A673 (cell line): ENCODE measurements around the gene FAIM2. TPM values are rescaled to one million over a fixed set of nuclear protein-coding genes. Genes with fewer than 3 reads are reported as not detected.

Source experiments
- BruUV-seq: library from RNA; stranded (reverse); fragments of 400-500 nt; replicated peaks from 2 replicates; lab custom pipeline; 2021; lab: Mats Ljungman, UMichigan
- CTCF ChIA-PET: fragments of 300-600 bp; sonication (Branson Sonifier 250); formaldehyde crosslinking; loops from one replicate; lab custom pipeline; 2022; ENCODE audit warnings: antibody characterized with exemption; lab: Charles Lee
- POLR2A ChIA-PET: fragments of 300-600 bp; sonication (Branson Sonifier 250); formaldehyde crosslinking; loops from one replicate; lab custom pipeline; 2022; ENCODE audit warnings: antibody characterized with exemption; ENCODE audit not compliant: low non-redundant PET; lab: Charles Lee
- DNase-seq: peaks from one replicate; pipeline ENCODE4 v3.0.0-alpha.2; 2015; ENCODE audit warnings: low spot score
- H3K27ac ChIP-seq: fragments of 200-600 bp; sonication (generic); 2 replicates; pipeline ENCODE4 v1.5.1; 2016; ENCODE audit warnings: mixed run types, low read depth, mild to moderate bottlenecking, mixed read lengths, antibody characterized with exemption, low read length; ENCODE audit not compliant: poor library complexity, severe bottlenecking
- H3K27me3 ChIP-seq: fragments of 200-600 bp; sonication (generic); replicated peaks from 2 replicates; pipeline ENCODE4 v1.6.1; 2017; ENCODE audit warnings: mixed run types, low read depth, mild to moderate bottlenecking, mixed read lengths, antibody characterized with exemption, low read length; ENCODE audit not compliant: insufficient read depth, poor library complexity
- H3K36me3 ChIP-seq: fragments of 200-600 bp; sonication (generic); 2 replicates; pipeline ENCODE4 v1.6.1; 2016; ENCODE audit warnings: mixed run types, mild to moderate bottlenecking, mixed read lengths, antibody characterized with exemption, low read length; ENCODE audit not compliant: insufficient read depth, poor library complexity, severe bottlenecking
- H3K4me1 ChIP-seq: fragments of 200-600 bp; sonication (generic); 2 replicates; pipeline ENCODE4 v1.6.1; 2017; ENCODE audit warnings: mixed run types, mild to moderate bottlenecking, mixed read lengths, antibody characterized with exemption, low read length; ENCODE audit not compliant: insufficient read depth, poor library complexity, severe bottlenecking
- H3K4me3 ChIP-seq: fragments of 200-600 bp; sonication (generic); 2 replicates; pipeline ENCODE4 v1.5.1; 2016; ENCODE audit warnings: low read depth, mixed run types, mild to moderate bottlenecking, mixed read lengths, low read length; ENCODE audit not compliant: poor library complexity, severe bottlenecking
- H3K9me3 ChIP-seq: fragments of 200-600 bp; sonication (generic); 2 replicates; pipeline ENCODE4 v1.6.1; 2016; ENCODE audit warnings: mixed run types, low read depth, mild to moderate bottlenecking, mixed read lengths, antibody characterized with exemption, low read length; ENCODE audit not compliant: poor library complexity, severe bottlenecking
- CTCF ChIP-seq: fragments of 300-800, 200-600 bp; sonication (generic); conservative IDR thresholded peaks from 2 replicates; pipeline ENCODE4 v1.5.1; 2017; ENCODE audit warnings: low read depth, mild to moderate bottlenecking, antibody characterized with exemption, low read length, moderate library complexity, mixed read lengths
- EZH2 ChIP-seq: fragments of 200-600 bp; sonication (generic); IDR thresholded peaks from 2 replicates; pipeline ENCODE4 v1.6.1; 2017; ENCODE audit warnings: borderline replicate concordance, low read depth, mild to moderate bottlenecking, mixed read lengths, antibody characterized with exemption, low read length; ENCODE audit not compliant: poor library complexity, severe bottlenecking
- intact Hi-C: fragments of 100-400 bp; cut with micrococcal nuclease; formaldehyde crosslinking; loops from one replicate; pipeline ENCODE4 v1.10.0; 2022; ENCODE audit not compliant: unreplicated experiment
- total RNA-seq: library from RNA; stranded (reverse); gene quantifications from 2 replicates; pipeline ENCODE4 v1.2.3, GENCODE V29; 2021

FAIM2 gene
- total RNA-seq, 1 experiment from 2014 or later, result not detected

- Histone ChIP-seq H3K36me3 (no peaks in the 10 kb centered on the region), H3K9me3 (no peaks in the 10 kb centered on the region), H3K4me1 (no peaks in the 10 kb centered on the region), H3K27ac (no peak overlapping the region), H3K27me3 (no peaks in the 10 kb centered on the region), H3K4me3 (no peak overlapping the region)
- ChIA-PET CTCF (no interaction called here), POLR2A (no interaction called here)
- TF ChIP-seq EZH2 (no peak), CTCF (no peak)
- no peak for DNase-seq
- BruUV-seq, result no TSS peak
- intact Hi-C loops, result loop anchor here (5.0 to 10.0 kb wide), 2 partner anchors 82 to 174 kb away; no protein-coding TSS in a partner anchor
Measured at GRCh38 chr12:49948866-49949845, 45.5 kb upstream of the FAIM2 start.

DNA sequence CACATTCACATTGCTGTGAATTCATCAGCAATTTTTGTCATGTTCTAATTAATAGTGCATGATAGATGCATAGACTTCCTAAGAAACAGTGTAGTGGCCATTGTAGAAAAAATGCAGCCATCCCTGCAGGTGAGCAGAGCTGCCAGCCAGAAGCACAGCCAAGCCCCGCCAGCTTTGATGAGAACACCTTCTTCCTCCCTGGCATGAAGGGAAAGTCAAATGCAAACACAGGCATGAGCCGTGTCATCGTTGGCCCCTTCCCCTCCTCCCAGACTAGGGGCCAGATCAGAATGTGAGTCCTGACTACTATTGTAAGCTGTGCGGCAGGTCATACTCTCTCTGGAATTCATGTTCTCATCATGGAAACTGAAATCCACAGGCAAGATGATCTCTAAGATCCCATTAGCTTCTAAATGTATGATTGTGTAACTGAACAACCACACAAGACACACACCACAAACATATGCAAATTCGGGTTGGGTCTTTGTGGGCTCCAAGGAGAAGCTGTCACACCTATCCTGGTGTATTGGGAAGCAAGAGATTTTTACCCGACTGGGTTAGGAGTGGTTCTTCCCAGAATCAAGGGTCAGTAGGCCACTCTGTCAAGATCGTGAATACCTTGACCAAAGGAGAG is 44.0 kb upstream of the FAIM2 start:
- H3K4me1 ChIP-seq, result no peaks in the 10 kb centered on the region
- no peak for TF ChIP-seq EZH2
- no peaks in the 10 kb centered on the region for H3K9me3 ChIP-seq
- no peak for DNase-seq
- no peaks in the 10 kb centered on the region for H3K36me3 ChIP-seq
- no peaks in the 10 kb centered on the region for H3K27me3 ChIP-seq
- intact Hi-C loops, result loop anchor here (5.0 to 10.0 kb wide), 2 partner anchors 80 to 173 kb away; no protein-coding TSS in a partner anchor
- no peak overlapping the region for H3K27ac ChIP-seq
- no TSS peak for BruUV-seq
- ChIA-PET POLR2A (no interaction called here), CTCF (no interaction called here)
- H3K4me3 ChIP-seq, result no peak overlapping the region

DNA sequence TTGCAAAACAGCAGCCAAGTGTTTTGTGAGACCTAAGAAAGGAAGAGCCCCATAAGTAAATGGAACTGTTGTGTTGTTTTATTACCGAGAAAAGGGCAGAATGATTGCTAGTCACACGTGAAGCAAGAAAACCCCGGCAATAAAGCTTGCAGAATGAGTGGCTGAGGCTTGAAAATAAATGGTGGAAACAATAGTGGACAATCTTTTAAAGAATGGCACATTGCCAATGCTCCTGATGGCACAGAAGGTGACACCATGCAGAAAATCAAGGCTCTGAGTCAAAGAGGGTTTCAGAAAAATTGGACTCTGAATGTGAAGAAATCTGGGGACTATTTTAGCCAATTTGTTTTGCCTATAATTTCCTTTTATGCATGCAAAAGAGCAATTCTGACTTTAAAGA is 42.8 kb upstream of the FAIM2 start:
- no peak for DNase-seq
- no peaks in the 10 kb centered on the region for H3K9me3 ChIP-seq
- ChIA-PET POLR2A (no interaction called here), CTCF (interaction anchor here (1.0 to 1.8 kb wide), 4 partner anchors 52 to 124 kb away, joined by 3 to 10 read pairs (median 5); no protein-coding TSS in a partner anchor)
- no peaks in the 10 kb centered on the region for H3K27me3 ChIP-seq
- TF ChIP-seq EZH2 (no peak), CTCF (no peak)
- H3K27ac ChIP-seq, result no peak overlapping the region
- H3K4me3 ChIP-seq, result no peak overlapping the region
- H3K36me3 ChIP-seq, result no peaks in the 10 kb centered on the region
- intact Hi-C loops, result loop anchor here (5.0 to 10.0 kb wide), 2 partner anchors 79 to 172 kb away; no protein-coding TSS in a partner anchor
- no TSS peak for BruUV-seq
- no peaks in the 10 kb centered on the region for H3K4me1 ChIP-seq
